HS-27A (cell line): Measurements from ENCODE around the gene EXOC3L4.

Experiments used
- DNase-seq: peaks from one replicate; pipeline ENCODE4 v3.0.0-alpha.2; 2012; ENCODE audit warnings: low read depth, missing footprints

EXOC3L4 gene

GRCh38 chr14:103070971-103071542, 23.5 kb upstream of the EXOC3L4 start:
- DNase-seq: no peak

- no peak for DNase-seq
Observed at GRCh38 chr14:103071544-103072251, 22.8 kb upstream of the EXOC3L4 start.

DNA sequence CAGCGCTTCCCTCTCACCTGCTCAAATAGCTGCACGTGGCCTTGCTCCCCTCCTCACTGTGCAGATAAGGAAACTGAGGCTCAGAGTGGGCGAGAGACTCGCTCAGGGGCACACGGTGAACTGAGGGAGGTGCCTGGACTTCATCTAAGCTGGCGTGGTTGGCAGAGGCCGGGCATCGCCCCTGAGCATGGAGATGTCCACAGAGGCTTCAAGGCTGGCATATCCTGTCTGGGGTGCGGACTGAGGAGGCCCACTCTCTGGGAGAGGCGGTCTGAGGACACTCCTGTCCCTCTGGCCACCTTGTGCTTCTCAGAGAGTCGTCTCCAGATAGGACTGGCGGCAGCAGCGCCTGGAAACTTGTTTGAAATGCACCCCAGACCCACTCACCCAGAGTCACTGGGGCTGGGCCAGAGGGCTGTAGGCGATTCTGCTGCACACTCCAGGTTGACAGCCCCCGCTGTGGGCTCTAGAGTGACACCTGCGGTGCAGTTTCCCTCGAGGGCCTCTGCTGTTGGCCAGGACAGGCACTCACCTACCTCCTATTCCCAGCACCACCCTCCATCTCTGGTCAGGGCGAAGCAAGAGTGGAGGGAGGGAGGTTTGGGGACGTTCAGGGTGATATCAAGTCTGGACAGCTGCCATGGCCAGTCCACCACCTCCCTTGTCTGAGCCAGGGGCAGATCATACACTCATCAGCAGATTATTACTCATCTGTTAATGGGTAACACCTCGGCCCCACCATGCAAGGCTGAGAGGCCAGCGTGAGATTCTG, 21.7 kb upstream of the EXOC3L4 start:
- no peak for DNase-seq

DNA sequence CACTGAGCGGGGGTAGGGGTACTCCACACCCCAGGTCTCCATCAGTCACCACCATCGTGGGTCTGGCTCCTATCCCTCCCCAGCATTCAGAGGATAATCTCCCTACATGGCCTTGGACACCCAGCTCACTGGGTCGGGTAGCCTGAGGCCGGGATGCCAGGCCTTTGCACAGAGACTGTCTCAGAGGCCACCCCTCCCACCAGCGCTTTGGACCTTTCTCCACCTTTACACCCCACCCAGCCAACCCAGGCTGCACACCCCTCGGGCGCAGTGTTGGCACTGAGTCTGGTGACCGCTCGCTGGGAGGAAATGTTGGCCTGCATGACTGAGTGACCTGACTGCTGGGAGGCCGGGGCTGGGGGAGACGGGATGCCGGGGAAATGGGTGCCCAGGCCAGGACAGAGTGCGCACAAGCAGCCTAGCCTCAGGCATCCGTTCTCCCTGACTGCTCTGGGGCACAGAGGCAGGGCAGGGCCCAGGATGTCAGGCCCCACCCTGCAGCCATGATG, 21.1 kb upstream of the EXOC3L4 start:
- no peak for DNase-seq

- DNase-seq: no peak
Observed at GRCh38 chr14:103073876-103074728, 20.4 kb upstream of the EXOC3L4 start.

- no peak for DNase-seq
Observed at GRCh38 chr14:103074729-103075367, 19.7 kb upstream of the EXOC3L4 start.

DNA sequence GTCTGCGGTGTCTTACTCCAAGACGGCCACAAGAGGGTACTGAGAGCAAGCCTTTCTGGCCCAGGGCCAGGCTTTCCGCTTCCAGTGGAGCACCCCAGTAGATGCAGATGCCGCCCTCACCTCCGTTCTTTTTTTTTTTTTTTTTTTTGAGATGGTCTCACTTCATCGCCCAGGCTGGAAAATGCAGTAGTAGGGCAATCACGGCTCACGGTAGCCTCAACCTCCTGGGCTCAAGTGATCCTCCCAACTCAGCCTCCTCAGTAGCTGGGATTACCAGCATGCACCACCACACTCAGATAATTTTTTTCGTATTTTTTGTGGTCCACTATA, 16.1 kb upstream of the EXOC3L4 start:
- peak; percentile 33 for DNase-seq

GRCh38 chr14:103078860-103079587, 15.5 kb upstream of the EXOC3L4 start:
- DNase-seq: no peak

GRCh38 chr14:103081951-103082350, 12.6 kb upstream of the EXOC3L4 start:
- DNase-seq: no peak

DNA sequence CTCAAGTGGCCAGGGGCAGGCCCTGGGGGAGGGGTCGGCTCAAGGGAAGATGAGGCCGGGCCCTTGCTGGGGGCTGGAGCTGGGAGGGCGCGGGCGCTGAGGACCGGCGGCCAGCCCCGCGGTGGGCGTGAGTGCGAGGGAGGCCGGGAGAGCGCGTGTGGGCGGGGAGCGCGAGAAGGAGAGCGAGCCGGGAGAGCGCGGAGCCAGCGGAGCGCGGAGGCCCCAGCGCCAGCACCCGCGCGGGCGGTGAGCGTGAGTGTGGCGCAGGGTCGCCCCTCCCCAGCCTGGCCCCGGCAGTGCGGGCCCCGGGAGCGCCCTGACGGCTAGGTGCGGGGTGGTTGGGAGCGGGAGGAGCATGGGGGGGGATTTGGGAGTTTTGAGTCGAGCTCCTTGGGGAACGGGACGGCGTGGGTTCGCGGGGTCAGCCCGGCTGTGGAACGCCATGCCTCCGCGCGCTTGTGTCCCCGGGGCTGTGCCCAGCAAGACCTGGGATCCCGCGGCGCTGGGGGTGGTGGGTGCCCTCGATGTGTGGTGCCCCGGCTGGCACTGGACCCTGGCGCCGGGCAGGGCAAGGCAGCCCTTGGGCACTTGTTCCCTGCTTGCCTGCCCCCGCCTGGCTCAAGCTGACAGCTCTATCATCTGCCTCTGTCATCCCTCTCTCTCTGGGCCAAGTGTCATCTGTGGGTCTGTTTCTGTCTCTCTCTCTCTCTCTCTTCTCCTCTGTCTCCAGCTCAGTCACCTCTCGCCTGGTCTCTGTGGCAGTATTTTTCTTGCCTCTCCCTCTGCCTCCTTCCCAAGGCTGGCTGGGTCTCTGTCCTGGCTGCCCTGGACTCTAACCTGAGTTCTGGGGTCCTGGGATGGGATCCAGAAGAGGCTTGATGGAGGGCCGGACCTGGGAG, 10.3 kb upstream of the EXOC3L4 start, which contains the start of gene LBHD2:
LBHD2 (plus strand) TSS at position 190 of the 899 bp plus-strand sequence. CDS start 1,803 bp downstream, outside the sequence.
- no peak for DNase-seq

GRCh38 chr14:103085106-103086091, 9.1 kb upstream of the EXOC3L4 start:
- no peak for DNase-seq

DNA sequence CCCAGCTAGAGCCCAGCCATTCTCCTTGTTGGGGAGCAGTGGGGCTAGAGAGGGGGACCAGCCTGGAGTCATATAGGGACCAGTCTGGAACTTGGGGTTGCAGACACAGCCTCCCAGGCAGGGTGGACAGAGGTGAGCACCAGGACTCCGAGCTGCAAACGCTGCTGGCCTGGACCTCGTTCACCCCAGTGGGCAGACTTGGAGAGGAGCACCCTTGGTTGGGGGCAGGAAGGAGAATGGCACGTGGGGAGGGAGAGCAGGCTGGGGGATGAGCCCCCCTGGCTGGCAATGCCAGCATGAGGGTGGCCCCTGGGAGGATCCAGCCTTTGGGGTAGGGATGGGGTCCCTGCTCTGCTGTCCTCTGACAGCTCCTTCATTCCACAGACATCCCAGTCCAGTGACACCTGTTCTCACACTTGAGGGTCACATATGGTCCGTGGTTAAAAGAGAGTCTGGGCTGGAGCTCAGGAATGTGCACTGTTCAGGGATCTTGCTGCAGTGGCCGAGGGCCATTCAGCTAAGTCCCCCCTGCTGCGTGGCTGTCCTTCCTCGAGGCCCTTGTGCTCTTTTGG, 7.7 kb upstream of the EXOC3L4 start:
- DNase-seq: no peak

DNA sequence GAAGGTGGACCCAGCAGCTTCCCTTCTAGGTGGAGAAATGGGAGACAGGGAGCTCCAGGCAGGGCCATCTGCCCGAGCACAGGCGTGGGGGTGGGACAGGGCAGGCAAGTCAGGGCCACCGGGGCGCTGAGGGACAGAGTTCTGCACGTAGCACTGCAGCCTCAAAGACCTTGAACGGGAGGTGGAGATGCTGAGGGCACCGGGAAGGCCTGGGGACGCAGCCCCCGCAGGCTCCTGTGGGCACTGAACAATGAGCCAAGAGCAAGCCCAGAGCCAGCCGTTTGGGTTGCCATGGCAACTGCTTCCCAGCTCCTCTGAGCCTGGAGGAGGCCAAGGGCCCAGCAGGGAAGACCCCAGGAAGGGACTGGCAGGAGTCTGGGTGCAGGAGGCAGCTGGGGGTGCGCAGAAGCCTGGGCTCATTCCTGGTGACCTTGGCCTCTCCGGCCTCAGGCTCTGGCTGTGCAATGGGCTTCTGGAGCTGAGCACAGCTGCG, 7.1 kb upstream of the EXOC3L4 start:
- DNase-seq: no peak

DNA sequence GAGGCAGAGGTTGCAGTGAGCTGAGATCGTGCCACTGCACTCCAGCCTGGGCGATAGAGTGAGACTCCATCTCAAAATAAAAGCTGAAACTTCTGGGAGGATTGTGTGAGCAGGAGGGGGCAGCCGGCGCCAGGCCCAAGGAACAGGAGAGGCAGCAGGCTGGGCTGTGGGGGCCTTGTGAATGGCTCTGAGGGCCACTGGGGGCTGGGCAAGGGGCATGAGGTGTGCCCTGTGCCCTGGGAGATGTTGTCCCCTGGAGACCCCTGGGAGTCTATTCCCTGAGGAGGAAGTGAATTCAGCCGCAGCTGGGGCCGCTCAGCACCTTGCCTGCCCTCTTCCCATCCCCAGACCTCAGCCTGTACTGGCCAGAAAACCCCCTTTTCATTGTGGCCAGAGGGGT, 5.6 kb upstream of the EXOC3L4 start:
- no peak for DNase-seq

GRCh38 chr14:103089386-103090335, 4.9 kb upstream of the EXOC3L4 start:
- no peak for DNase-seq

DNA sequence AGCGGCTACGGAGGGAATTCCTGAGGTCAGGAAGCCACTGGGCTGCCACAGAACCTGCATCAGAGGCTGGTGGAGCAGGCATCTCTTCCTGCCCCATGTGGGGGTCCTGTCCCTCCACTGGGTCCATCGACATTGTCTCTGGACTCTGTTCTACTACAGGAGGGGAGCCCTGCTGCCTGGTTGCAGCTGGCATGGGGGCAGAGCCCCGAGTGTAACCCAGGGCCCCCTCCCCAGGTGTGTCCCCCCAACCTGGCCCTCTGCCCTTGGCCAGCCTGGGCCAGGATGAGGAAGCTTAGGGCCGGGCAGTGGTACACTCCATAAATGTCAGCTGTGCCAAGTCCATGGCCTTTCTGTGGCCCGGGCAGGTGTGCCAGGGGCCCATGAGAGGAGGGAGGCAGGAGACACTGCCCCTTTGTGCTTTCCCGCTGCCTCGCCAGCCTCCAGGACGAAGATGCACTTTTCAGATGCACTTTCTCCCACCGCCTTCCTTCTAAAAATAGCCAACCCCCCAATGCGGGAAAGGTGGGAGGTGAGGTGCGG, 4.0 kb upstream of the EXOC3L4 start:
- DNase-seq: no peak
